ENCODE data around the gene JAK1.
"Not testable (repeated sequence)": the region's sequence is repeated elsewhere in the genome, so short reads cannot be mapped to it uniquely, and the experiment has no call there.

JAK1 gene

GRCh38 chr1:64925594-64925993 lies 40.8 kb downstream of the JAK1 start:
- H3K4me3 ChIP-seq (ENCODE audit: control insufficient read depth, low read depth, low read length), result no peak overlapping the region
- no peak for TF ChIP-seq CTCF (conservative IDR thresholded peaks at IDR 0.05; ENCODE audit: control insufficient read depth, insufficient read depth, low read depth, low read length)
- no peak for DNase-seq (ENCODE audit: low read depth)

- peak; percentile 48 for DNase-seq (ENCODE audit: low read depth)
- H3K4me3 ChIP-seq (ENCODE audit: control insufficient read depth, low read depth, low read length), result no peak overlapping the region
- no peak for TF ChIP-seq CTCF (conservative IDR thresholded peaks at IDR 0.05; ENCODE audit: control insufficient read depth, insufficient read depth, low read depth, low read length)
Measured at GRCh38 chr1:64923294-64923718, 43.0 kb downstream of the JAK1 start.

- no peak for TF ChIP-seq CTCF (conservative IDR thresholded peaks at IDR 0.05; ENCODE audit: control insufficient read depth, insufficient read depth, low read depth, low read length)
- H3K4me3 ChIP-seq (ENCODE audit: control insufficient read depth, low read depth, low read length), result no peak overlapping the region
- DNase-seq (ENCODE audit: low read depth), result no peak
Measured at GRCh38 chr1:64922336-64922735, 44.0 kb downstream of the JAK1 start.

- peak; percentile 46 for DNase-seq (ENCODE audit: low read depth)
- no peak overlapping the region for H3K4me3 ChIP-seq (ENCODE audit: control insufficient read depth, low read depth, low read length)
- no peak for TF ChIP-seq CTCF (conservative IDR thresholded peaks at IDR 0.05; ENCODE audit: control insufficient read depth, insufficient read depth, low read depth, low read length)
Measured at GRCh38 chr1:64921771-64922170, 44.6 kb downstream of the JAK1 start.

DNA sequence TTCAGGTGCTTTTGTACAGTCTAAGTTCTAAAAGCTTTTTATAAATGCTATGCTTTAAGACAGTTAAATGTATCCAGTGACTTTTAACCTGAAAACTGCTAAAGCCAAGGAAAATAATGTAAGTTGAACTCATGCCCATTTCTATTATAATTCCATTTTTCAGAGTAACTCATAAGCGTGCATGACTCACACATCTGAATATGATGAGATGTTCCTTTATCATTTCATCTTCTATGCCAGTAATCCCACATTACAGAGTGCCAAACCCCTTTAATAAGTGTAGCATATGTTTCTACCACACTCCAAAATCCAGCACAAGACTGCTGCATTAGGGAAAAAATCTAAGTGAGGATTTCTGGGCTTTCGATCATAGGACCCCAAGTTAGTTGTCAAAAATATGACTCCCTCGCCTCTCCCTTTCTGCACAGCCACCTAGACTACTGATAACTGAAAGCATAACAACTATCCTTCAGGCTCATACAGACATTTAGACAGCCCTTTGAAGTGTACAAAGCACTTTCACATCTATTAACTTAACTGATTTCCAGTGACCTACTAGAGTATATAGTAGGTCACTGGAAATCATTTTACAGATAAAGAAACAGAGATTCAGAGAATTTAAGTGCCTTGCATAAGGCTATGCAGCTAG lies 45.3 kb downstream of the JAK1 start:
- no peak for TF ChIP-seq CTCF (conservative IDR thresholded peaks at IDR 0.05; ENCODE audit: control insufficient read depth, insufficient read depth, low read depth, low read length)
- H3K4me3 ChIP-seq (ENCODE audit: control insufficient read depth, low read depth, low read length), result no peak overlapping the region
- DNase-seq (ENCODE audit: low read depth), result peak; percentile 74

DNA sequence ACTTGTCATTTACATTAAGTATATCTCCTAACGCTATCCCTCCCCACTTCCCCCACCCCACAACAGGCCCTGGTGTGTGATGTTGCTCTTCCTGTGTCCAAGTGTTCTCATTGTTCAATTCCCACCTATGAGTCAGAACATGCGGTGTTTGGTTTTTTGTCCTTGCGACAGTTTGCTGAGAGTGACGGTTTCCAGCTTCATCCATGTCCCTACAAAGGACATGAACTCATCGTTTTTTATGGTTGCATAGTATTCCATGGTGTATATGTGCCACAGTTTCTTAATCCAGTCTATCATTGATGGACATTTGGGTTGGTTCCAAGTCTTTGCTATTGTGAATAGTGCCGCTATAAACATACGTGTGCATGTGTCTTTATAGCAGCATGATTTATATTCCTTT lies 47.2 kb downstream of the JAK1 start:
- DNase-seq (ENCODE audit: low read depth); H3K4me3 ChIP-seq (ENCODE audit: control insufficient read depth, low read depth, low read length): not testable (repeated sequence)

- TF ChIP-seq CTCF (conservative IDR thresholded peaks at IDR 0.05; ENCODE audit: control insufficient read depth, insufficient read depth, low read depth, low read length), result no peak
- DNase-seq (ENCODE audit: low read depth), result no peak
- H3K4me3 ChIP-seq (ENCODE audit: control insufficient read depth, low read depth, low read length), result no peak overlapping the region
Measured at GRCh38 chr1:64917907-64918306, 48.4 kb downstream of the JAK1 start.
